GM12878 (cell line): ENCODE data around the gene TGM2. TPM values are rescaled to one million over a fixed set of nuclear protein-coding genes. Genes with fewer than 3 reads are reported as not detected.
A peak's percentile ranks its signal among the peaks of the same experiment; 100 is the strongest.

Source experiments
- ATAC-seq: fragments of 200-7000 bp; cut with Tn5 transposase; 3 replicates; pipeline ENCODE4 v1.9.1; 2020; ENCODE audit warnings: mild to moderate bottlenecking, moderate library complexity
- BruUV-seq: library from RNA; stranded (reverse); fragments of 400-500 nt; replicated peaks from 2 replicates; lab custom pipeline; 2021; lab: Mats Ljungman, UMichigan
- CTCF ChIA-PET: fragments of 300-600 bp; sonication (Branson Sonifier 250); formaldehyde crosslinking; extraction: SDS; loops from one replicate; lab custom pipeline; 2021; ENCODE audit warnings: inconsistent platforms; lab: Yijun Ruan, JAX
- POLR2A ChIA-PET: fragments of 350-600 bp; formaldehyde crosslinking; extraction: SDS; loops from one replicate; lab custom pipeline; 2021; ENCODE audit warnings: inconsistent platforms; lab: Charles Lee
- RAD21 ChIA-PET: fragments of 300-600 bp; sonication (Branson Sonifier 250); formaldehyde crosslinking; loops from one replicate; lab custom pipeline; 2023; ENCODE audit warnings: antibody characterized with exemption; ENCODE audit not compliant: unreplicated experiment; lab: Charles Lee
- SMC1A ChIA-PET: fragments of 300-600 bp; sonication (Branson Sonifier 250); formaldehyde crosslinking; loops from one replicate; lab custom pipeline; 2023; ENCODE audit not compliant: unreplicated experiment, uncharacterized antibody; lab: Charles Lee
- DNase-seq: peaks from one replicate; pipeline ENCODE4 v3.0.0-alpha.2; 2011; ENCODE audit warnings: low read depth, low spot score
- FAIRE-seq: peaks from 3 replicates; lab custom pipeline; 2011; peaks lifted over from hg19 to GRCh38; lab: Jason Lieb, UNC
- H2AFZ ChIP-seq: 2 replicates; pipeline ENCODE4 v1.6.0; 2011; ENCODE audit warnings: low read depth, low read length, control low read depth; ENCODE audit not compliant: control insufficient read depth
- H3K27ac ChIP-seq: 2 replicates; pipeline ENCODE4 v1.5.1; 2011; ENCODE audit warnings: control low read depth; ENCODE audit not compliant: control insufficient read depth, insufficient read depth
- H3K27me3 ChIP-seq, 2 experiments: replicated peaks in 1 of 2; 2 replicates each; pipeline versions ENCODE4 v1.6.0 to v1.6.1; 2011; ENCODE audit warnings: low read length in 1 of 2; ENCODE audit not compliant: control insufficient read depth in 2 of 2, insufficient read depth in 2 of 2
- H3K36me3 ChIP-seq, 2 experiments: 2 replicates each; pipeline ENCODE4 v1.5.1; 2011; ENCODE audit warnings: low read length in 1 of 2; ENCODE audit not compliant: control insufficient read depth in 2 of 2, insufficient read depth in 2 of 2
- H3K4me1 ChIP-seq: 2 replicates; pipeline ENCODE4 v1.6.1; 2011; ENCODE audit warnings: mild to moderate bottlenecking, low read length, moderate library complexity, mixed read lengths; ENCODE audit not compliant: control insufficient read depth, insufficient read depth
- H3K4me2 ChIP-seq: 2 replicates; pipeline ENCODE4 v1.6.0; 2011; ENCODE audit warnings: control low read depth; ENCODE audit not compliant: control insufficient read depth, insufficient read depth
- H3K4me3 ChIP-seq: fragments of 200-600 bp; sonication (generic); 2 replicates; pipeline ENCODE4 v1.5.1; 2016
- H3K79me2 ChIP-seq: 2 replicates; pipeline ENCODE4 v1.6.0; 2011; ENCODE audit warnings: low read length; ENCODE audit not compliant: control insufficient read depth, insufficient read depth
- H3K9ac ChIP-seq: 2 replicates; pipeline ENCODE4 v1.8.0; 2011; ENCODE audit warnings: low read length, control low read depth, mixed read lengths; ENCODE audit not compliant: control insufficient read depth, insufficient read depth
- H3K9me3 ChIP-seq: replicated peaks from 3 replicates; pipeline ENCODE4 v1.5.1; 2011; ENCODE audit warnings: mild to moderate bottlenecking, low read length; ENCODE audit not compliant: control insufficient read depth, insufficient read depth
- H4K20me1 ChIP-seq: 2 replicates; pipeline ENCODE4 v1.6.0; 2011; ENCODE audit not compliant: control insufficient read depth, insufficient read depth
- TBL1XR1 ChIP-seq: IDR thresholded peaks from 2 replicates; pipeline ENCODE4 v1.6.1; 2012; ENCODE audit warnings: low read depth, low read length, improper control_type of control experiment
- WGBS: methylation state at CpG from one replicate; pipeline ENCODE4 v1.1.6; 2016; ENCODE audit warnings: low lambda C conversion rate; ENCODE audit not compliant: insufficient replicate concordance, insufficient coverage; ENCODE audit errors: missing lambda C conversion rate; 5-methylcytosine and 5-hydroxymethylcytosine counted together
- in situ Hi-C: fragments of 300-500 bp; cut with MboI; formaldehyde crosslinking; loops from 9 replicates; pipeline ENCODE4 v1.14.3; 2018; ENCODE audit warnings: mixed read lengths
- intact Hi-C: fragments of 100-400 bp; cut with micrococcal nuclease; formaldehyde crosslinking; loops from one replicate; pipeline ENCODE4 v1.14.2; 2022; ENCODE audit not compliant: unreplicated experiment
- polyA plus RNA-seq, 11 experiments: library from polyadenylated mRNA; depleted of rRNA in 4 of 11; unstranded in 6 of 11; stranded (reverse) in 5 of 11; fragments of >200 nt; fragmentation: Nextera tagmentation in 4 of 11; fragmentation: Illumina TruSeq in 1 of 11; extraction: Ambion mirVana in 4 of 11; extraction: Trizol in 1 of 11; gene quantifications; 1 replicate in 1 of 11; 2 replicates in 10 of 11; pipeline versions ENCODE4 v1.2.1 to v1.2.3, GENCODE V29; 2011 to 2016; ENCODE audit warnings: inconsistent platforms in 2 of 11, missing spikeins in 2 of 11, low read depth in 1 of 11
- total RNA-seq, 4 experiments: library from RNA; depleted of rRNA in 3 of 4; stranded (reverse); fragments of >200 nt in 3 of 4; fragmentation: Illumina TruSeq in 1 of 4; extraction: Trizol in 1 of 4; gene quantifications; 2 replicates each; pipeline versions ENCODE4 v1.2.1 to v1.2.3, GENCODE V29; 2013 to 2021
- TF ChIP-seq, protein P1 (sequence below): fragments of 450-650 bp; IDR thresholded peaks from 2 replicates; pipeline ENCODE4 v1.6.1; 2016; ENCODE audit warnings: mild to moderate bottlenecking

Gene TGM2
- total and polyA plus RNA-seq, 10 of the 15 experiments (the other 5 are each of a cell fraction or from before 2014, with no cell fraction given) = 0.11 to 1.9 (median 0.51) TPM

DNA sequence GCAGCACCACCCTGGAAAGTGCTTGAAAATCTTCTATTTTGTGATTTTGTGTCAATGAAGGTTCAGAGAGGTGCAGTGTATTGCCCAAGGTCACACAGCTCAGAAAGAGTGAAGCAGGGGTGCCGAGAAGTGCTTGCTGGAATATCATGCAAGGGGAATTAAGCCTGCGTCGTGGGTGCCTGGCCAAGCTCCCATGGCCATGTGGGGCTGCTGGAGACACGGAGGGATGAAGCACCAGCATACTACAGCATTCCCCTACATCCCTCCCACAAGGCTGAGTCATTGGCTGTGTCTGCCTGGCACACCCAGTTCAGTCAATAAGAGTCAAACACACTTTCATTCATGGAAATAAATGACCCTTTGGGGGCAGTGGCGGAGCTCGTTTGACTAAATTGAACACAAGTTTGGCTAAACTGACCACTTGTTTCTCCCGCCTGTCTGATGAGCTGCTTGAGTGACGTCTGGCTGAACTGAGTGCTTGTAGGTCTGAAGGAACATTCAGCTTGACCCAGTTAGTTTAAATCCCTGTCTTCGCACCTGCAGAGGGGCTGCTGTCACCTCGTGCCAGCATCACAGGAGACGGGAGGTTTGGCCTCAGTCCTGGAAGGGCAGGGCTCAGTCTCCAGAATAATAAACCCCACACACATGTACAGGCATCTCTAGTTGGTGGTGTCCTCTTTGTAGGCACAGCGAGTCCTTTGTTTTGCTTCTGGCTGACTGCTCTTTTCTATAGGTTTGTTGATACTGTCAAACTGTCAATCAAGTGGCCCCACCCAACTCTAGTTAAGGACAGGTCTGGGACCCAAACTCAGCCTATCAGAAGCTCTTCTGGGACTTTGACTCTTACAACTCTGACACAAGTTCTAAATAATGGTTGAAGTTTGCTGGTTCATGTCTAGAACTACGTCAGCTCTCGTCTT is 8.4 kb upstream of the TGM2 start:
- POLR2A ChIA-PET = no interaction called here
- H3K79me2 ChIP-seq = no peaks in the 10 kb centered on the region
- no peak for DNase-seq

More for the DNA sequence above, 8.4 kb upstream of the TGM2 start:
- intact Hi-C loops = no loop called here
- no peaks in the 10 kb centered on the region; a peak in 2 of 4 replicates for H3K27me3 ChIP-seq
- BruUV-seq = no TSS peak
- H2AFZ ChIP-seq = no peak overlapping the region
- no peak for TF ChIP-seq TBL1XR1
- TF ChIP-seq, protein P1, sequence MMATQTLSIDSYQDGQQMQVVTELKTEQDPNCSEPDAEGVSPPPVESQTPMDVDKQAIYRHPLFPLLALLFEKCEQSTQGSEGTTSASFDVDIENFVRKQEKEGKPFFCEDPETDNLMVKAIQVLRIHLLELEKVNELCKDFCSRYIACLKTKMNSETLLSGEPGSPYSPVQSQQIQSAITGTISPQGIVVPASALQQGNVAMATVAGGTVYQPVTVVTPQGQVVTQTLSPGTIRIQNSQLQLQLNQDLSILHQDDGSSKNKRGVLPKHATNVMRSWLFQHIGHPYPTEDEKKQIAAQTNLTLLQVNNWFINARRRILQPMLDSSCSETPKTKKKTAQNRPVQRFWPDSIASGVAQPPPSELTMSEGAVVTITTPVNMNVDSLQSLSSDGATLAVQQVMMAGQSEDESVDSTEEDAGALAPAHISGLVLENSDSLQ = peak; percentile 53; the same call in 1 of the 2 replicates
- TF ChIP-seq, all 136 proteins: peak for 1
- Histone ChIP-seq H3K4me2 (no peak overlapping the region), H3K9me3 (no peaks in the 10 kb centered on the region; the same call in 2 of the 3 replicates), H3K9ac (no peak overlapping the region), H3K27ac (no peak overlapping the region), H3K36me3 (no peaks in the 10 kb centered on the region), H3K4me3 (no peak overlapping the region), H3K4me1 (peaks cover 14% of the 10 kb centered on the region), H4K20me1 (no peaks in the 10 kb centered on the region)
- ChIA-PET SMC1A (interaction anchor here (0.6 to 2.0 kb wide), 5 partner anchors 43 to 136 kb away, joined by 3 to 8 read pairs (median 4); no protein-coding TSS in a partner anchor), RAD21 (interaction anchor here (1.1 to 1.4 kb wide), 4 partner anchors 45 to 98 kb away, joined by 3 to 4 read pairs (median 3); no protein-coding TSS in a partner anchor), CTCF (interaction anchor here (0.5 to 3.2 kb wide), 6 partner anchors 47 to 610 kb away, joined by 3 to 20 read pairs (median 4); no protein-coding TSS in a partner anchor)
- no peak for ATAC-seq
- in situ Hi-C loops = loop anchor here (25.0 kb wide), 1 partner anchor 111 kb away; no protein-coding TSS in a partner anchor
- 57% methylated on average over 14 of the region's 14 CpGs for WGBS
- no peak for FAIRE-seq
